ENCODE results near the gene PCID2.

Gene PCID2

DNA sequence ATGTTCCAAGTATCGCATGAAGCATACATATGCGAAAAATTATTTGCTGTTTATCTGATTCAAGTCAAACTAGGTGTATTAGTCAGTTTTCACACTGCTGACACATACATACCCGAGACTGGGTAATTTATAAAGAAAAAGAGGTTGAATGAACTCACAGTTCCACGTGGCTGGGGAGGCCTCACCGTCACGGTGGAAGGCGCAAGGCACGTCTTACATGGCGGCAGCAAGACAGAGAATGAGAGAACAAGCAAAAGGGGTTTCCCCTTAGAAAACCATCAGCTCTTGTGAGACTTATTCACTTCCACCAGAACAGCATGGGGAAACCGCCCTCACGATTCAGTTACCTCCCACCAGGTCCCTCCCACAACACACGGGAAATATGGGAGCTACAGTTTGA, 63.0 kb downstream of the PCID2 start:
- Histone ChIP-seq H3K4me1 (ENCODE audit: insufficient read depth, low read length, severe bottlenecking) (no peaks in the 10 kb centered on the region), H4K20me1 (ENCODE audit: insufficient read depth, low read length) (no peaks in the 10 kb centered on the region), H3K9me2 (ENCODE audit: low read depth, low read length) (no peaks in the 10 kb centered on the region), H3F3A (ENCODE audit: insufficient read depth, low read length) (no peaks in the 10 kb centered on the region), H3K9ac (ENCODE audit: low read length) (no peak overlapping the region), H3K27ac (ENCODE audit: low read depth, low read length, poor library complexity, severe bottlenecking) (no peak overlapping the region), H3K4me3 (ENCODE audit: low read depth, low read length, poor library complexity, severe bottlenecking) (no peak overlapping the region), H3K79me2 (ENCODE audit: insufficient read depth, low read length) (no peaks in the 10 kb centered on the region), H2AFZ (ENCODE audit: low read length) (no peak overlapping the region), H3K36me3 (ENCODE audit: insufficient read depth, low read length) (no peaks in the 10 kb centered on the region; the same call in 1 of the 2 replicates), H3K27me3 (ENCODE audit: insufficient read depth, low read length) (peaks cover 54% of the 10 kb centered on the region), H3K9me3 (ENCODE audit: low read length) (peaks cover 8% of the 10 kb centered on the region; the same call in 1 of the 2 replicates), H3K4me2 (ENCODE audit: low read length) (no peak overlapping the region)
- TF ChIP-seq EZH2 (IDR thresholded peaks at IDR 0.05; ENCODE audit: borderline replicate concordance, low read length) = no peak
- TF ChIP-seq, protein P1, sequence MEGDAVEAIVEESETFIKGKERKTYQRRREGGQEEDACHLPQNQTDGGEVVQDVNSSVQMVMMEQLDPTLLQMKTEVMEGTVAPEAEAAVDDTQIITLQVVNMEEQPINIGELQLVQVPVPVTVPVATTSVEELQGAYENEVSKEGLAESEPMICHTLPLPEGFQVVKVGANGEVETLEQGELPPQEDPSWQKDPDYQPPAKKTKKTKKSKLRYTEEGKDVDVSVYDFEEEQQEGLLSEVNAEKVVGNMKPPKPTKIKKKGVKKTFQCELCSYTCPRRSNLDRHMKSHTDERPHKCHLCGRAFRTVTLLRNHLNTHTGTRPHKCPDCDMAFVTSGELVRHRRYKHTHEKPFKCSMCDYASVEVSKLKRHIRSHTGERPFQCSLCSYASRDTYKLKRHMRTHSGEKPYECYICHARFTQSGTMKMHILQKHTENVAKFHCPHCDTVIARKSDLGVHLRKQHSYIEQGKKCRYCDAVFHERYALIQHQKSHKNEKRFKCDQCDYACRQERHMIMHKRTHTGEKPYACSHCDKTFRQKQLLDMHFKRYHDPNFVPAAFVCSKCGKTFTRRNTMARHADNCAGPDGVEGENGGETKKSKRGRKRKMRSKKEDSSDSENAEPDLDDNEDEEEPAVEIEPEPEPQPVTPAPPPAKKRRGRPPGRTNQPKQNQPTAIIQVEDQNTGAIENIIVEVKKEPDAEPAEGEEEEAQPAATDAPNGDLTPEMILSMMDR (IDR thresholded peaks at IDR 0.05; ENCODE audit: low read length) = no peak

DNA sequence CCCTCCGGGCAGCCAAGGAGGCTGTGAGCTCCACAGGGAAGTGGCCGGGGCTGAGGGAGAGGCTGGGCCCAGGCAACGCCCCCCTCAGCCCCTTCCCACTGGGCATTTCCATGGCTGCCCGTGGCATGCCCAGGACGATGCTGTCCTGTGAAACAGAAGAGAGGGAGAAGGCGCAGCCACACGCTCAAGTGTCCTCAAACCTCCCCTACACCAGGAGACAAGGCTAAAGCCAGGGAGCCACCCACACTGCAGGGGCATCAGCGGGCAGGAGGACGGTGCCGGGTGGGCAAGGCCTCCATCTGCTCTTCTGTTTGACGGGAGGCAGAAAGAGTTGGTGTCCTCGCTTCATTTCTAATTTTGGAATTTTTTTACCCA, 64.2 kb downstream of the PCID2 start:
- Histone ChIP-seq H3K4me2 (ENCODE audit: low read length) (no peak overlapping the region), H3K27me3 (ENCODE audit: insufficient read depth, low read length) (peaks cover 45% of the 10 kb centered on the region), H3K27ac (ENCODE audit: low read depth, low read length, poor library complexity, severe bottlenecking) (no peak overlapping the region), H3K9me3 (ENCODE audit: low read length) (peaks cover 8% of the 10 kb centered on the region; the same call in 1 of the 2 replicates), H3K9me2 (ENCODE audit: low read depth, low read length) (no peaks in the 10 kb centered on the region), H3K79me2 (ENCODE audit: insufficient read depth, low read length) (no peaks in the 10 kb centered on the region), H3F3A (ENCODE audit: insufficient read depth, low read length) (no peaks in the 10 kb centered on the region), H3K4me1 (ENCODE audit: insufficient read depth, low read length, severe bottlenecking) (no peaks in the 10 kb centered on the region), H3K36me3 (ENCODE audit: insufficient read depth, low read length) (no peaks in the 10 kb centered on the region; the same call in 1 of the 2 replicates), H4K20me1 (ENCODE audit: insufficient read depth, low read length) (no peaks in the 10 kb centered on the region), H2AFZ (ENCODE audit: low read length) (no peak overlapping the region), H3K4me3 (ENCODE audit: low read depth, low read length, poor library complexity, severe bottlenecking) (no peak overlapping the region), H3K9ac (ENCODE audit: low read length) (no peak overlapping the region)
- no peak for TF ChIP-seq EZH2 (IDR thresholded peaks at IDR 0.05; ENCODE audit: borderline replicate concordance, low read length)
- TF ChIP-seq, protein P1 (IDR thresholded peaks at IDR 0.05; ENCODE audit: low read length) = no peak

DNA sequence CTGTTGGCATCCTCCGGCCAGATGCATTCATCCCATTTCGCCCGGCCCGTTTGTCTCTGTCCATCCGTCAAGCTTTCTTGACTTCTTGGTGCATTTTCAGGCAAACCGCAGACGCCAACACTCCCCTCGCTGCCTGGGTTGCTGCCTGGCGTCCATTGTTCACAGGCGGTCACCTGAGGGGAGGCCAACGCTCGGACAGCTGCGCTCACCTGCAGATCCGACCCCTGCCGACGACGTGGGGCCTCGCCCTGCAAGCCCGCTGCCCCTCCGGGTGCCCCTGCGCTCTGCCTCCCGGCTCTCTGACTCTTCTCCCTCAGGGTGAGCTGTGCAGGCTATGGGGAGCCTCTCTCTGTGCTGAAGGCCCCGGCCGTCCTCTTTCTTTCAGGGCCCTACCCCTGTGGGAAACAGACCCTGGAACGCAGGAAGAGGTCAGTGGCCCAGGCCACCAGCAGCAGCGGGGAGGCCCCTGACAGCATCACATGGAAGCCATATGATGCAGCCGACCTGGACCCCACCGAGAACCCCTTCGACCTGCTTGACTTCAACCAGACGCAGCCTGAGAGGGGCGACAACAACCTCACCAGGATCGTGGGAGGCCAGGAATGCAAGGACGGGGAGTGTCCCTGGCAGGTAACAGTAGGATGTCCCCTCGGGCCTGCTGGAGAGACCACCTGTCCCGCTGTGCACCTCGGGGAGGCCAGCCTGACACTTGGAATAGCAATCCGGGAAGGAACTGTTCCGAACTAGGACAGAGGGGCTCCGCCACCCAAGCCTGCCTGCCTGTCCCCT, 64.8 kb downstream of the PCID2 start:
- no peak overlapping the region for H2AFZ ChIP-seq (ENCODE audit: low read length)
- H3K9me2 ChIP-seq (ENCODE audit: low read depth, low read length) = no peaks in the 10 kb centered on the region
- H3K4me2 ChIP-seq (ENCODE audit: low read length) = no peak overlapping the region
- H3K4me3 ChIP-seq (ENCODE audit: low read depth, low read length, poor library complexity, severe bottlenecking) = no peak overlapping the region
- no peak overlapping the region for H3K9ac ChIP-seq (ENCODE audit: low read length)
- no peaks in the 10 kb centered on the region; the same call in 1 of the 2 replicates for H3K36me3 ChIP-seq (ENCODE audit: insufficient read depth, low read length)
- H3F3A ChIP-seq (ENCODE audit: insufficient read depth, low read length) = no peaks in the 10 kb centered on the region
- H4K20me1 ChIP-seq (ENCODE audit: insufficient read depth, low read length) = no peaks in the 10 kb centered on the region
- H3K9me3 ChIP-seq (ENCODE audit: low read length) = peaks cover 8% of the 10 kb centered on the region; the same call in 1 of the 2 replicates
- TF ChIP-seq, protein P1 (IDR thresholded peaks at IDR 0.05; ENCODE audit: low read length) = no peak
- no peak for TF ChIP-seq EZH2 (IDR thresholded peaks at IDR 0.05; ENCODE audit: borderline replicate concordance, low read length)
- H3K79me2 ChIP-seq (ENCODE audit: insufficient read depth, low read length) = no peaks in the 10 kb centered on the region
- peaks cover 45% of the 10 kb centered on the region for H3K27me3 ChIP-seq (ENCODE audit: insufficient read depth, low read length)
- H3K27ac ChIP-seq (ENCODE audit: low read depth, low read length, poor library complexity, severe bottlenecking) = no peak overlapping the region
- no peaks in the 10 kb centered on the region for H3K4me1 ChIP-seq (ENCODE audit: insufficient read depth, low read length, severe bottlenecking)

Measured in OCI-LY1 (cell line).